HEK293T (cell line): ENCODE measurements around the gene CKLF.

Experiments used
- CTBP1 ChIP-seq: fragments of 450-650 bp; IDR thresholded peaks from 2 replicates; pipeline ENCODE4 v1.6.1; 2016; ENCODE audit warnings: borderline replicate concordance
- FOXM1 ChIP-seq: fragments of 450-650 bp; IDR thresholded peaks from 2 replicates; pipeline ENCODE4 v1.6.1; 2017; ENCODE audit warnings: mild to moderate bottlenecking, borderline replicate concordance
- SUZ12 ChIP-seq: fragments of 450-650 bp; IDR thresholded peaks from 2 replicates; pipeline ENCODE4 v1.6.1; 2016; ENCODE audit warnings: mild to moderate bottlenecking
- TARDBP ChIP-seq: fragments of 450-650 bp; IDR thresholded peaks from 2 replicates; pipeline ENCODE4 v1.6.1; 2016
- TF ChIP-seq, protein P1 (sequence below): fragments of 450-650 bp; IDR thresholded peaks from 2 replicates; pipeline ENCODE4 v1.6.1; 2016

DNA sequence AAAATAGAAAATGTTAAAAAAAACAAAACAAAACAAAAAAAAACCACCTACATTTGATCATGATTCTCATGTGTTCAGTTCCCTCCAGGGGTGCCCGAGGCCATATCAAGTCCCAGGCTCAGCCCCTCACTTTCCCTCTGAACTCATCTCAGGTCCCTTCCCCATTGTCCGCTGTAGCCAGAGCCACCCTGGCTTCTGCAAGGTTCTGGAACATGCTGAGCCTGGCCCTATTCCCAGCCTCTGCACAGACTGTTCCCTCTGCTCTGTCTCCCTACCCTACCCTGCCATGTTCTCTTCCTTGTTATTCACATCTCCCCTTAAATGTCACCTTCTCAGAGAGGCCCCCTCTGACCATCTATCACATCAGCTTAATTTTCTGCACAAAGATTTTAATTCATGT lies 49.3 kb upstream of the CKLF start:
- no peak for TF ChIP-seq CTBP1
- no peak for TF ChIP-seq FOXM1
- TF ChIP-seq, protein P1, sequence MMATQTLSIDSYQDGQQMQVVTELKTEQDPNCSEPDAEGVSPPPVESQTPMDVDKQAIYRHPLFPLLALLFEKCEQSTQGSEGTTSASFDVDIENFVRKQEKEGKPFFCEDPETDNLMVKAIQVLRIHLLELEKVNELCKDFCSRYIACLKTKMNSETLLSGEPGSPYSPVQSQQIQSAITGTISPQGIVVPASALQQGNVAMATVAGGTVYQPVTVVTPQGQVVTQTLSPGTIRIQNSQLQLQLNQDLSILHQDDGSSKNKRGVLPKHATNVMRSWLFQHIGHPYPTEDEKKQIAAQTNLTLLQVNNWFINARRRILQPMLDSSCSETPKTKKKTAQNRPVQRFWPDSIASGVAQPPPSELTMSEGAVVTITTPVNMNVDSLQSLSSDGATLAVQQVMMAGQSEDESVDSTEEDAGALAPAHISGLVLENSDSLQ, result no peak
- TF ChIP-seq SUZ12, result no peak
- TF ChIP-seq TARDBP, result no peak
